Panc1 (cell line): Measurements from ENCODE around the gene GRIK3. TPM values are rescaled to one million over a fixed set of nuclear protein-coding genes. Genes with fewer than 3 reads are reported as not detected.

ENCODE experiments used
- ATAC-seq: fragments of 200-7000 bp; cut with Tn5 transposase; 2 replicates; pipeline ENCODE4 v1.9.1; 2020; ENCODE audit warnings: mild to moderate bottlenecking, moderate library complexity
- BruUV-seq: library from RNA; stranded (reverse); fragments of 400-500 nt; replicated peaks from 2 replicates; lab custom pipeline; 2021; lab: Mats Ljungman, UMichigan
- CTCF ChIA-PET: fragments of 300-600 bp; sonication (Branson Sonifier 250); formaldehyde crosslinking; loops from one replicate; lab custom pipeline; 2022; ENCODE audit warnings: antibody characterized with exemption; lab: Charles Lee
- POLR2A ChIA-PET: fragments of 300-600 bp; sonication (Branson Sonifier 250); formaldehyde crosslinking; loops from one replicate; lab custom pipeline; 2022; ENCODE audit warnings: antibody characterized with exemption; lab: Charles Lee
- DNase-seq: peaks from one replicate; pipeline ENCODE4 v3.0.0-alpha.2; 2010; ENCODE audit warnings: low read depth, low spot score
- H3K27ac ChIP-seq: 2 replicates; pipeline ENCODE4 v1.5.1; 2011; ENCODE audit warnings: mild to moderate bottlenecking, low read length, inconsistent platforms
- H3K27me3 ChIP-seq: fragments of 200-500 bp; sonication (Bioruptor generic); 2 replicates; pipeline ENCODE4 v1.6.0; 2014; ENCODE audit warnings: low read length, inconsistent platforms; ENCODE audit not compliant: control insufficient read depth, insufficient read depth
- H3K36me3 ChIP-seq: fragments of 200-500 bp; sonication (Bioruptor generic); 2 replicates; pipeline ENCODE4 v1.5.1; 2014; ENCODE audit warnings: inconsistent platforms, mild to moderate bottlenecking, low read length, moderate library complexity; ENCODE audit not compliant: control insufficient read depth, insufficient read depth
- H3K4me1 ChIP-seq: 2 replicates; pipeline ENCODE4 v1.5.1; 2011; ENCODE audit warnings: inconsistent platforms, mild to moderate bottlenecking, low read length, moderate library complexity; ENCODE audit not compliant: control insufficient read depth, insufficient read depth
- H3K4me3 ChIP-seq, 2 experiments: 2 replicates each; pipeline ENCODE4 v1.5.1; 2011 to 2012; ENCODE audit warnings: low read depth in 2 of 2, low read length in 2 of 2, mild to moderate bottlenecking in 2 of 2, inconsistent platforms in 1 of 2, moderate library complexity in 1 of 2
- H3K9me3 ChIP-seq: fragments of 200-500 bp; sonication (Bioruptor generic); 2 replicates; pipeline ENCODE4 v1.5.1; 2014; ENCODE audit warnings: low read depth, mild to moderate bottlenecking, inconsistent platforms, low read length, moderate library complexity; ENCODE audit not compliant: control insufficient read depth, insufficient read depth
- CTCF ChIP-seq: fragments of 450-650 bp; IDR thresholded peaks from 2 replicates; pipeline ENCODE4 v1.5.1; 2017; ENCODE audit warnings: mild to moderate bottlenecking
- POLR2AphosphoS5 ChIP-seq: IDR thresholded peaks from 2 replicates; pipeline ENCODE4 v1.6.1; 2012; ENCODE audit warnings: mild to moderate bottlenecking, low read depth, low read length, moderate library complexity
- REST ChIP-seq, 2 experiments: IDR thresholded peaks; 2 replicates each; pipeline ENCODE4 v1.6.1; 2011 to 2012; ENCODE audit warnings: low read depth in 2 of 2, control low read depth in 1 of 2, low read length in 1 of 2, mild to moderate bottlenecking in 1 of 2, moderate library complexity in 1 of 2; ENCODE audit not compliant: insufficient read depth in 1 of 2
- SIN3A ChIP-seq: IDR thresholded peaks from 2 replicates; pipeline ENCODE4 v1.6.1; 2012; ENCODE audit warnings: low read depth, mild to moderate bottlenecking, low read length, moderate library complexity, borderline replicate concordance; ENCODE audit not compliant: insufficient read depth
- TCF7L2 ChIP-seq: IDR thresholded peaks from 2 replicates; pipeline ENCODE4 v1.6.1; 2011; ENCODE audit warnings: mild to moderate bottlenecking, low read depth, low read length, inconsistent platforms
- in situ Hi-C: cut with HindIII; loops from 2 replicates; pipeline ENCODE4 v1.10.0; 2016; ENCODE audit warnings: low sequenced_read_pairs, low pct_unique_long_range_greater_than_20kb
- intact Hi-C: fragments of 100-400 bp; cut with micrococcal nuclease; formaldehyde crosslinking; loops from one replicate; pipeline ENCODE4 v1.10.0; 2022; ENCODE audit not compliant: unreplicated experiment
- total RNA-seq: library from RNA; stranded (reverse); gene quantifications from one replicate; pipeline ENCODE4 v1.2.1, GENCODE V29; 2021; ENCODE audit not compliant: unreplicated experiment

Gene GRIK3
- total RNA-seq, 1 experiment from 2014 or later, result not detected

GRCh38 chr1:37073152-37073853 lies 39.0 kb upstream of the GRIK3 start:
- H3K36me3 ChIP-seq, result no peaks in the 10 kb centered on the region
- in situ Hi-C loops, result no loop called here
- BruUV-seq, result no TSS peak
- TF ChIP-seq POLR2AphosphoS5, result no peak
- no peak for TF ChIP-seq SIN3A
- TF ChIP-seq TCF7L2, result no peak
- TF ChIP-seq REST (IDR thresholded peaks at IDR 0.05; ENCODE audit: insufficient read depth in 1 of 2, low read depth in 2 of 2, low read length in 1 of 2), result no peak
- TF ChIP-seq CTCF, result no peak
- DNase-seq (no peak), ATAC-seq (no peak)
- CTCF ChIA-PET, result no interaction called here
- intact Hi-C loops, result no loop called here
- peaks cover 11% of the 10 kb centered on the region for H3K27me3 ChIP-seq
- no peak overlapping the region for H3K27ac ChIP-seq
- H3K4me1 ChIP-seq, result no peaks in the 10 kb centered on the region
- no peak overlapping the region for H3K4me3 ChIP-seq
- no peaks in the 10 kb centered on the region for H3K9me3 ChIP-seq
- POLR2A ChIA-PET, result no interaction called here

- in situ Hi-C loops (no loop called here), intact Hi-C loops (no loop called here)
- Histone ChIP-seq H3K9me3 (no peaks in the 10 kb centered on the region), H3K27me3 (peaks cover 11% of the 10 kb centered on the region), H3K27ac (no peak overlapping the region), H3K4me1 (no peaks in the 10 kb centered on the region), H3K4me3 (no peak overlapping the region), H3K36me3 (no peaks in the 10 kb centered on the region)
- TF ChIP-seq SIN3A, result no peak
- TF ChIP-seq TCF7L2, result no peak
- TF ChIP-seq POLR2AphosphoS5, result no peak
- no peak for TF ChIP-seq CTCF
- no peak for TF ChIP-seq REST (IDR thresholded peaks at IDR 0.05; ENCODE audit: insufficient read depth in 1 of 2, low read depth in 2 of 2, low read length in 1 of 2)
- CTCF ChIA-PET, result no interaction called here
- ATAC-seq (no peak), DNase-seq (no peak)
- POLR2A ChIA-PET, result no interaction called here
- no TSS peak for BruUV-seq
Observed at GRCh38 chr1:37071829-37072228, 37.5 kb upstream of the GRIK3 start.
